SK-N-SH (cell line): ENCODE results near the gene SLC25A21.

Experiments used
- EP300 ChIP-seq, 2 experiments: IDR thresholded peaks; 2 replicates each; pipeline versions ENCODE4 v1.4.0 to v1.6.1; 2012; ENCODE audit warnings: borderline replicate concordance in 1 of 2, low read depth in 1 of 2, low read length in 1 of 2
- EZH2phosphoT487 ChIP-seq: fragments of 200-600 bp; sonication (generic); IDR thresholded peaks from 2 replicates; pipeline ENCODE4 v1.6.1; 2017; ENCODE audit warnings: low read depth, mixed run types, mild to moderate bottlenecking, antibody characterized with exemption, moderate library complexity, borderline replicate concordance
- GABPA ChIP-seq: IDR thresholded peaks from 2 replicates; pipeline ENCODE4 v1.4.0; 2012; ENCODE audit warnings: low read depth, mild to moderate bottlenecking
- MEF2A ChIP-seq: IDR thresholded peaks from 2 replicates; pipeline ENCODE4 v1.4.0; 2012; ENCODE audit warnings: low read depth, borderline replicate concordance
- TAF1 ChIP-seq: IDR thresholded peaks from 2 replicates; pipeline ENCODE4 v1.6.1; 2012; ENCODE audit warnings: low read depth, mild to moderate bottlenecking, low read length, moderate library complexity, borderline replicate concordance
- TF ChIP-seq, protein P1 (sequence below): fragments of 200-600 bp; sonication (generic); IDR thresholded peaks from 2 replicates; pipeline ENCODE4 v1.6.1; 2017; ENCODE audit warnings: antibody characterized with exemption, mild to moderate bottlenecking, moderate library complexity

DNA sequence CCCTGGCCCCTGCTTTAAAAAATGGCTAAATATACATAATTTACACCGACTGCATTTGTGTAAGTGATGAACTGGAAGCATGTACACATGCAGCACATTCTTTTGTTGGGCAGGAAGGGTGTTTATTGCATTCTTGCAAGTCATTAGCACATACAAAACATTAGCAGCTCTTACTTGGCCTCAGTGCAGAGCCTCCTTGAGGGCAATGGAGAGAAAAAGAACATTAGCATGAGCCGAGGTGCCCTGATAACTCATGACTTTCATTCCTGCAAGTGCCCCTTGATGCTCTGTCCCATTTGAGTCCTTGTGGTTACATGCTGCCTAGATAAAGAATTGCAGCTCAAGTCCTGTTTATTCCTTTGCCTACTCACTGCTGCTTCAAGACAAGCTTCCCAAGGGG lies 448.9 kb downstream of the SLC25A21 start:
- TF ChIP-seq EP300 (IDR thresholded peaks at IDR 0.05; ENCODE audit: borderline replicate concordance in 1 of 2, low read depth in 1 of 2, low read length in 1 of 2) (no peak), GABPA (no peak), MEF2A (no peak), EZH2phosphoT487 (no peak), TAF1 (no peak)
- TF ChIP-seq, protein P1, sequence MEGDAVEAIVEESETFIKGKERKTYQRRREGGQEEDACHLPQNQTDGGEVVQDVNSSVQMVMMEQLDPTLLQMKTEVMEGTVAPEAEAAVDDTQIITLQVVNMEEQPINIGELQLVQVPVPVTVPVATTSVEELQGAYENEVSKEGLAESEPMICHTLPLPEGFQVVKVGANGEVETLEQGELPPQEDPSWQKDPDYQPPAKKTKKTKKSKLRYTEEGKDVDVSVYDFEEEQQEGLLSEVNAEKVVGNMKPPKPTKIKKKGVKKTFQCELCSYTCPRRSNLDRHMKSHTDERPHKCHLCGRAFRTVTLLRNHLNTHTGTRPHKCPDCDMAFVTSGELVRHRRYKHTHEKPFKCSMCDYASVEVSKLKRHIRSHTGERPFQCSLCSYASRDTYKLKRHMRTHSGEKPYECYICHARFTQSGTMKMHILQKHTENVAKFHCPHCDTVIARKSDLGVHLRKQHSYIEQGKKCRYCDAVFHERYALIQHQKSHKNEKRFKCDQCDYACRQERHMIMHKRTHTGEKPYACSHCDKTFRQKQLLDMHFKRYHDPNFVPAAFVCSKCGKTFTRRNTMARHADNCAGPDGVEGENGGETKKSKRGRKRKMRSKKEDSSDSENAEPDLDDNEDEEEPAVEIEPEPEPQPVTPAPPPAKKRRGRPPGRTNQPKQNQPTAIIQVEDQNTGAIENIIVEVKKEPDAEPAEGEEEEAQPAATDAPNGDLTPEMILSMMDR = no peak
